ENCODE data around the gene MCM9. TPM values are rescaled to one million over a fixed set of nuclear protein-coding genes. Genes with fewer than 3 reads are reported as not detected.
A peak's percentile ranks its signal among the peaks of the same experiment; 100 is the strongest.

The MCM9 gene
- total RNA-seq, 1 donor from 2014 or later: 17.6 TPM

DNA sequence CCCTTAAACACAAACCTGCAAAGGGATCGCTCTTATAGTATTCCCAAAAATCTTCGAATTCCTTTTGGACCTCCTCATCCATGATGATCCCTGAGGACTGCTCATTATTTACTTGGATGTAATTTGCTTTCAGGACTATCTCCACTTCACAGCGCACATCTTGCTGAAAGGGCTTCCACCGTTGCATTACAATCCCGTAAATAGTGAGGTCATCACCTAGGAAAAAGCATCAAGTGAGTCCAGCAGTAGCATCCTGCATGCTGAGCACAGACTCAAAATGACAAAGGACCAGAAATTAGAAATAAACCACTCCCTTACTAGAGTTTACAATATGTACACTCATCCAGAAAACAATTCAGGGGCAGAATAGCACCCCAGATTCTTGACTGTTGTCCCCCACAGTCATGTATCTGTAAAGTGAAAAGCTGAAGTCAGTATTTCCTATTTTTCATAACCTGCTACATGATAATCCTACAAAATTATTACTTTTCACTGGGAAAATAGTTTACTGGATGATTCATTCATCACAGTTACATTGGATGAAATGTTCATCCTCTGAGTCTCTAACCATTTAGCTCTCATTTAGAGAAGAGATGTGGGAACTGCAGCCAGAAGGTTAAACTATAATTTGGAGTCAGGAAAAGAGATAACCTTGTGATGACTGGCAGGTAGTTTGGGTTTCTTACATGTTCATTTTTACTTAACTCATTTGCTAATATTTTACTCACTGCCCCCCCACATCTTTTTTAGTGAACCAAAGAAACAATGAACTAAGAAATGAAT is 17.2 kb downstream of the MCM9 start:
- Mint-ChIP-seq H3K9me3 (no peaks in the 10 kb centered on the region), H3K27ac (no peak overlapping the region), H3K4me1 (no peaks in the 10 kb centered on the region), H3K27me3 (ENCODE audit: low read depth) (no peaks in the 10 kb centered on the region), H3K4me3 (no peak overlapping the region), H3K36me3 (peaks cover 38% of the 10 kb centered on the region)
- no peak for DNase-seq (ENCODE audit: low spot score in 2 of 2, unreplicated experiment in 2 of 2)
- TF ChIP-seq, protein P1, sequence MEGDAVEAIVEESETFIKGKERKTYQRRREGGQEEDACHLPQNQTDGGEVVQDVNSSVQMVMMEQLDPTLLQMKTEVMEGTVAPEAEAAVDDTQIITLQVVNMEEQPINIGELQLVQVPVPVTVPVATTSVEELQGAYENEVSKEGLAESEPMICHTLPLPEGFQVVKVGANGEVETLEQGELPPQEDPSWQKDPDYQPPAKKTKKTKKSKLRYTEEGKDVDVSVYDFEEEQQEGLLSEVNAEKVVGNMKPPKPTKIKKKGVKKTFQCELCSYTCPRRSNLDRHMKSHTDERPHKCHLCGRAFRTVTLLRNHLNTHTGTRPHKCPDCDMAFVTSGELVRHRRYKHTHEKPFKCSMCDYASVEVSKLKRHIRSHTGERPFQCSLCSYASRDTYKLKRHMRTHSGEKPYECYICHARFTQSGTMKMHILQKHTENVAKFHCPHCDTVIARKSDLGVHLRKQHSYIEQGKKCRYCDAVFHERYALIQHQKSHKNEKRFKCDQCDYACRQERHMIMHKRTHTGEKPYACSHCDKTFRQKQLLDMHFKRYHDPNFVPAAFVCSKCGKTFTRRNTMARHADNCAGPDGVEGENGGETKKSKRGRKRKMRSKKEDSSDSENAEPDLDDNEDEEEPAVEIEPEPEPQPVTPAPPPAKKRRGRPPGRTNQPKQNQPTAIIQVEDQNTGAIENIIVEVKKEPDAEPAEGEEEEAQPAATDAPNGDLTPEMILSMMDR (IDR thresholded peaks at IDR 0.05; ENCODE audit: unreplicated experiment): no peak

DNA sequence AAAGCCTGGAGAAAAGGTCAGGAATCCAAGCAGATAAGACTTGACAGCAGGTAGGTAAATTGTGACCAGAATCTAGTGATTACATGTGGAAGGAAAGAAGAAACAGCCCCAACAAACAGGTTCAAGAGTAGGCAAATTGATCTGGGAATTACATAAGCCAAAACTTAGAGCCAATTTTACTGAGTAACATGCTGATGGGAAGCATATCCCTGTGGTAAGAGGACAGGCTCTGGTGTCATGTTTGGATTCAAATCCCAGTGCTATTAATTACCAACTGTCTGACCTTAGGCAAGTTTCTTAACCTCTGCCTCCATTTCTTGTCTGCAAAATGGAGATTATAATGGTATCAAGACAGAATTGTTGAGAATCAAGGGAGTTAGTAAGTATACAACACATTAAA is 20.4 kb downstream of the MCM9 start:
- Mint-ChIP-seq H3K36me3 (peaks cover 38% of the 10 kb centered on the region), H3K27ac (no peak overlapping the region), H3K4me1 (no peaks in the 10 kb centered on the region), H3K4me3 (no peak overlapping the region), H3K9me3 (no peaks in the 10 kb centered on the region), H3K27me3 (ENCODE audit: low read depth) (no peaks in the 10 kb centered on the region)
- DNase-seq (ENCODE audit: low spot score in 2 of 2, unreplicated experiment in 2 of 2): no peak
- TF ChIP-seq, protein P1 (IDR thresholded peaks at IDR 0.05; ENCODE audit: unreplicated experiment): no peak

DNA sequence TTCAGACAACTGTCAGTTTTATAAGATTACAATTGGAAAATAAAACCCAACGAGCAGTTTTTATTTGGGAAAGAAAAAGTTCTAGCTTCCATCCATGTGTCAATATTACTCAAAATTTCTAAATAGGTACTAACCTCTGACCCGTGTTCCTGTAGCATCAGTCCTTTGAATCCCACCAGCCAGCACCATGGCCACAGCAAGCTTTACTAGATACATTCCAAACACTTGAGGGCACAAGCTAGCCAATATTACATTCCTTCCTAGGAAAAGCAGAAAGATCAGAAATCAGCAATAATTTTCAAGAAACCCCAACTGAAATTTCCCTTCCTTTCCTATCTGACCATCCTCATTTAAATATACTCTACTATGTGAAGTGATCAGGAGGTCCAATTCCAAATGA is 21.8 kb downstream of the MCM9 start:
- no peak for DNase-seq (ENCODE audit: low spot score in 2 of 2, unreplicated experiment in 2 of 2)
- Mint-ChIP-seq H3K27me3 (ENCODE audit: low read depth) (no peaks in the 10 kb centered on the region), H3K4me3 (no peak overlapping the region), H3K36me3 (peaks cover 39% of the 10 kb centered on the region), H3K9me3 (no peaks in the 10 kb centered on the region), H3K4me1 (no peaks in the 10 kb centered on the region), H3K27ac (peak overlapping the region; percentile 31)
- TF ChIP-seq, protein P1 (IDR thresholded peaks at IDR 0.05; ENCODE audit: unreplicated experiment): no peak

DNA sequence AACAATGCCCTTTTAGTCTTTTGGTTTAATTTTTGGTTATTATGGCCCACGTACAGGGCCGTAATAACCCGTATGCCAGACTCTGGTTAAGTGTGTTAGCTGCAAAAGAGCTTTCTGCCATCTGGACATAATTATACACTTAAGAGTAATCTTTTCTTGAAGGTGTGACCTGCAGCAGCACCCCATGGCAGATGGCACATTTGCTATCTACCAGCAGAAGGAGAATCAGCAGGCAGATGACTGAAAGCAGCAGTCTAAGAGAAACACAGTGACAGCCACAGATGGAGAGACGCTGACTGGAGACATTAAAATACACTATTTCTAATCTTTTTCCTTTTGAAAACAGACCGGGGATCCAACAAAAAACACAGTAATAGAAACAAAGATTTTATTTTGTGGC is 22.3 kb downstream of the MCM9 start:
- Mint-ChIP-seq H3K9me3 (no peaks in the 10 kb centered on the region), H3K36me3 (peaks cover 42% of the 10 kb centered on the region), H3K4me3 (no peak overlapping the region), H3K4me1 (no peaks in the 10 kb centered on the region), H3K27me3 (ENCODE audit: low read depth) (no peaks in the 10 kb centered on the region), H3K27ac (peak overlapping the region; percentile 34)
- no peak for DNase-seq (ENCODE audit: low spot score in 2 of 2, unreplicated experiment in 2 of 2)
- TF ChIP-seq, protein P1 (IDR thresholded peaks at IDR 0.05; ENCODE audit: unreplicated experiment): no peak

DNA sequence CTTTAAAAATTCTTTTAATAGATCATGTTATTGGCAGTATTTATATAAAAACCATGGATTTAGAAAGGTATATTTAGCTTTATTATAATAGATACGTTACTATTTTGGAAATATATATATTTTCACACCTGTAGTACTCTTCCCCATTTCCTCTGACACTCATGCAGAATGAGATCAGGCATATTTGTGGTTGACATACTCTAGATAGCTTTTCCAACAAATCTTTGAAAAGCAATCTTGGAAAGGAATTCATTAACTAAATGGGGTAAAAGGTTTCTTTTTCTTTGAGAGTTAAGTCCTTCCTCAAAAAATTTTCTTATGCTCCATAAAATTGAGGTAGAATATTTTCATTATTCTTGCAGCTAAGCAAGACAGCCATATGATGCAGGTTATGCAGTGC is 26.5 kb downstream of the MCM9 start:
- H3K27me3 Mint-ChIP-seq (ENCODE audit: low read depth): no peaks in the 10 kb centered on the region
- TF ChIP-seq, protein P1 (IDR thresholded peaks at IDR 0.05; ENCODE audit: unreplicated experiment): no peak
- no peak overlapping the region for H3K27ac Mint-ChIP-seq
- no peak for DNase-seq (ENCODE audit: low spot score in 2 of 2, unreplicated experiment in 2 of 2)
- no peaks in the 10 kb centered on the region for H3K4me1 Mint-ChIP-seq
- no peaks in the 10 kb centered on the region for H3K9me3 Mint-ChIP-seq
- H3K4me3 Mint-ChIP-seq: no peak overlapping the region
- peaks cover 29% of the 10 kb centered on the region for H3K36me3 Mint-ChIP-seq
